ENCODE measurements around the gene SLC46A3. TPM values are rescaled to one million over a fixed set of nuclear protein-coding genes. Genes with fewer than 3 reads are reported as not detected.

Gene SLC46A3
- 6.0 and 6.8 TPM in 2 replicates for polyA plus RNA-seq (2011; rRNA removed)
- polyA plus RNA-seq (2012; cell fraction: cytosol; rRNA removed): 1.3 and 1.9 TPM in 2 replicates
- polyA plus RNA-seq (2012; cell fraction: nucleus; rRNA removed): 2.0 and 2.5 TPM in 2 replicates
- polyA plus RNA-seq (2017; fragmentation: RNase III; extraction: RNeasy Plus Mini Kit Qiagen cat#74134 plus additional on column Dnase treatment): 2.0 to 2.5 TPM (median 2.1 TPM) in 3 replicates
- 2.4 and 2.5 TPM in 2 replicates for polyA minus RNA-seq (2011; rRNA and poly(A)+ RNA removed)

GRCh38 chr13:28718543-28719226, at the start of gene SLC46A3:
Gene SLC46A3, minus strand, starts transcription at chr13:28718970. Its CDS starts 972 bp downstream, at chr13:28717998.
- ATAC-seq: peak; percentile 99
- ChIA-PET CTCF (interaction anchor here (0.7 to 1.6 kb wide), 6 partner anchors 11 to 76 kb away, joined by 3 to 4 read pairs (median 3); no protein-coding TSS in a partner anchor), POLR2A (interaction anchor here (1.2 kb wide), 1 partner anchor 9 kb away, joined by 3 read pairs; no protein-coding TSS in a partner anchor)
- under 1% methylated on average over 29 of the region's 78 CpGs for WGBS (ENCODE audit: missing lambda C conversion rate)
- Histone ChIP-seq H3K9me3 (no peaks in the 10 kb centered on the region), H3K4me2 (peak within 1 kb of the TSS; percentile 89), H3K4me1 (peaks cover 23% of the 10 kb centered on the region), H3K27ac (peak within 1 kb of the TSS; percentile 82 to 89), H3K4me3 (peak within 1 kb of the TSS; percentile 62)
- no peak for FAIRE-seq
- DNase-seq (ENCODE audit: low read depth in 1 of 2, low spot score in 1 of 2): peak; percentile 86 to 95
- TF ChIP-seq CHD2 (IDR thresholded peaks at IDR 0.05; ENCODE audit: low read length, partially characterized antibody): peak; percentile 23
- no peak for TF ChIP-seq HES2 (IDR thresholded peaks at IDR 0.05)
- TF ChIP-seq TFCP2L1 (CRISPR knock-in tag; IDR thresholded peaks at IDR 0.05): no peak
- no peak for TF ChIP-seq EP300 (IDR thresholded peaks at IDR 0.05)
- TF ChIP-seq PBX3 (IDR thresholded peaks at IDR 0.05): peak; percentile 94
- no peak for TF ChIP-seq HOXA7 (CRISPR knock-in tag; IDR thresholded peaks at IDR 0.05)
- TF ChIP-seq REST (IDR thresholded peaks at IDR 0.05): peak; percentile 49
- no peak for TF ChIP-seq KDM5A (IDR thresholded peaks at IDR 0.05)
- TF ChIP-seq TP53 (CRISPR knock-in tag; IDR thresholded peaks at IDR 0.05): no peak
- no peak for TF ChIP-seq ATOH8 (CRISPR knock-in tag; IDR thresholded peaks at IDR 0.05; ENCODE audit: low read depth)
- TF ChIP-seq MAZ (IDR thresholded peaks at IDR 0.05; ENCODE audit: borderline replicate concordance, low read depth, low read length): no peak
- peak; percentile 74 for TF ChIP-seq MAX (IDR thresholded peaks at IDR 0.05)
- peak; percentile 32; the same call in 1 of the 2 replicates for TF ChIP-seq RNF2 (IDR thresholded peaks at IDR 0.05; ENCODE audit: borderline replicate concordance, low read depth)
- TF ChIP-seq BCL3 (IDR thresholded peaks at IDR 0.05): no peak
- TF ChIP-seq FOSL2 (IDR thresholded peaks at IDR 0.05): no peak
- TF ChIP-seq FOSL2 (CRISPR knock-in tag; IDR thresholded peaks at IDR 0.05): peak; percentile 52
- no peak for TF ChIP-seq HOXB13 (CRISPR knock-in tag; IDR thresholded peaks at IDR 0.05; ENCODE audit: low read depth)
- no peak for TF ChIP-seq ZSCAN20 (CRISPR knock-in tag; IDR thresholded peaks at IDR 0.05)
- no peak for TF ChIP-seq RCOR1 (IDR thresholded peaks at IDR 0.05; ENCODE audit: low read depth, low read length)
- no peak for TF ChIP-seq ZFP36 (IDR thresholded peaks at IDR 0.05; ENCODE audit: borderline replicate concordance, partially characterized antibody)
- TF ChIP-seq SREBF2 (IDR thresholded peaks at IDR 0.05): no peak
- no peak for TF ChIP-seq SMC3 (IDR thresholded peaks at IDR 0.05)
- no peak for TF ChIP-seq RAD21 (conservative IDR thresholded peaks at IDR 0.05 in 1 of 2, IDR thresholded peaks at IDR 0.05 in 1 of 2)
- TF ChIP-seq HMGXB4 (CRISPR knock-in tag; IDR thresholded peaks at IDR 0.05; ENCODE audit: borderline replicate concordance): no peak
- TF ChIP-seq BHLHE40 (IDR thresholded peaks at IDR 0.05; ENCODE audit: low read depth, low read length): no peak
- TF ChIP-seq FOXS1 (CRISPR knock-in tag; IDR thresholded peaks at IDR 0.05): no peak
- no peak for TF ChIP-seq CHD4 (IDR thresholded peaks at IDR 0.05; ENCODE audit: borderline replicate concordance)
- no peak for TF ChIP-seq EHF (CRISPR knock-in tag; IDR thresholded peaks at IDR 0.05)
- TF ChIP-seq E2F6 (IDR thresholded peaks at IDR 0.05; ENCODE audit: borderline replicate concordance, low read depth): peak; percentile 50; the same call in 1 of the 2 replicates
